ENCODE measurements around the gene MYLK. TPM values are rescaled to one million over a fixed set of nuclear protein-coding genes. Genes with fewer than 3 reads are reported as not detected.

Gene MYLK
- total and polyA plus RNA-seq, 10 of the 15 experiments (the other 5 are each of a cell fraction or from before 2014, with no cell fraction given): 0.04 to 1.6 (median 0.42) TPM; not detected in 1

DNA sequence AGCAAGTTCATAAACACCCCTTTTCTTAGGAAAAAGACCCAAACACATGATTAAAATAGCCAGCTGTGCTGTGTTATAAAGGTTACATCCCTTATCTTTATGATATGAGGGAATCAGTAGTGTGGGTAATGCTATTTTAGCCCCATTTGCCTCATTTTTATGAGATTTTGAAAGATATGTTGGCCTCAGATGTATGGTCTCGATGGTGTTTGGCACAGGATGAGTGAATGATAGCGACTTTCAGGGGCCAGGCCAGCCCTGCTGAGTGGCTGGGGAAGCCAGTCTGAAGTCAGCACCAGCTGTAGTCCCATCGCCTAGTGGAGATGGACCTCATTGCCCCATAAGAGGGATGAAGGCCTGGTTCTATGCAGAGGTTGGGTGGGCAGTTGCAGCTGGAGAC is 194.3 kb downstream of the MYLK start:
- Histone ChIP-seq H3K9me3 (replicated peaks; ENCODE audit: control insufficient read depth, insufficient read depth, low read length) (no peaks in the 10 kb centered on the region), H3K4me2 (ENCODE audit: control insufficient read depth, insufficient read depth) (no peak overlapping the region), H3K79me2 (ENCODE audit: control insufficient read depth, insufficient read depth, low read length) (no peaks in the 10 kb centered on the region), H3K4me3 (no peak overlapping the region), H3K27me3 (replicated peaks in 1 of 2; ENCODE audit: control insufficient read depth in 2 of 2, insufficient read depth in 2 of 2, low read length in 1 of 2) (no peaks in the 10 kb centered on the region), H3K27ac (ENCODE audit: control insufficient read depth, insufficient read depth) (no peak overlapping the region), H3K9ac (ENCODE audit: control insufficient read depth, insufficient read depth, low read length) (no peak overlapping the region), H3K4me1 (ENCODE audit: control insufficient read depth, insufficient read depth, low read length) (no peaks in the 10 kb centered on the region), H4K20me1 (ENCODE audit: control insufficient read depth, insufficient read depth) (no peaks in the 10 kb centered on the region), H2AFZ (ENCODE audit: control insufficient read depth, low read depth, low read length) (no peak overlapping the region), H3K36me3 (ENCODE audit: control insufficient read depth in 2 of 2, insufficient read depth in 2 of 2, low read length in 1 of 2) (no peaks in the 10 kb centered on the region)
- ChIA-PET CTCF (interaction anchor here (0.8 to 1.3 kb wide), 2 partner anchors 36 to 48 kb away, joined by 3 to 4 read pairs; no protein-coding TSS in a partner anchor), SMC1A (ENCODE audit: uncharacterized antibody, unreplicated experiment) (no interaction called here), POLR2A (no interaction called here), RAD21 (ENCODE audit: unreplicated experiment) (no interaction called here)
- DNase-seq (ENCODE audit: low read depth, low spot score) (no peak), ATAC-seq (no peak), FAIRE-seq (no peak)
- intact Hi-C loops (cut with micrococcal nuclease; ENCODE audit: unreplicated experiment): no loop called here
- TF ChIP-seq POLR2AphosphoS2 (IDR thresholded peaks at IDR 0.05; ENCODE audit: low read depth, low read length): no peak
- TF ChIP-seq, protein P1, sequence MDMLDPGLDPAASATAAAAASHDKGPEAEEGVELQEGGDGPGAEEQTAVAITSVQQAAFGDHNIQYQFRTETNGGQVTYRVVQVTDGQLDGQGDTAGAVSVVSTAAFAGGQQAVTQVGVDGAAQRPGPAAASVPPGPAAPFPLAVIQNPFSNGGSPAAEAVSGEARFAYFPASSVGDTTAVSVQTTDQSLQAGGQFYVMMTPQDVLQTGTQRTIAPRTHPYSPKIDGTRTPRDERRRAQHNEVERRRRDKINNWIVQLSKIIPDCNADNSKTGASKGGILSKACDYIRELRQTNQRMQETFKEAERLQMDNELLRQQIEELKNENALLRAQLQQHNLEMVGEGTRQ (IDR thresholded peaks at IDR 0.05; ENCODE audit: borderline replicate concordance, low read depth, low read length): no peak
- no peak for TF ChIP-seq ZZZ3 (IDR thresholded peaks at IDR 0.05; ENCODE audit: control insufficient read depth, insufficient read length, low read depth)
- TF ChIP-seq NFYA (IDR thresholded peaks at IDR 0.05; ENCODE audit: borderline replicate concordance, low read depth, low read length): no peak
- TF ChIP-seq, protein P2, sequence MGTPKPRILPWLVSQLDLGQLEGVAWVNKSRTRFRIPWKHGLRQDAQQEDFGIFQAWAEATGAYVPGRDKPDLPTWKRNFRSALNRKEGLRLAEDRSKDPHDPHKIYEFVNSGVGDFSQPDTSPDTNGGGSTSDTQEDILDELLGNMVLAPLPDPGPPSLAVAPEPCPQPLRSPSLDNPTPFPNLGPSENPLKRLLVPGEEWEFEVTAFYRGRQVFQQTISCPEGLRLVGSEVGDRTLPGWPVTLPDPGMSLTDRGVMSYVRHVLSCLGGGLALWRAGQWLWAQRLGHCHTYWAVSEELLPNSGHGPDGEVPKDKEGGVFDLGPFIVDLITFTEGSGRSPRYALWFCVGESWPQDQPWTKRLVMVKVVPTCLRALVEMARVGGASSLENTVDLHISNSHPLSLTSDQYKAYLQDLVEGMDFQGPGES (IDR thresholded peaks at IDR 0.05): no peak
- TF ChIP-seq SIX5 (IDR thresholded peaks at IDR 0.05; ENCODE audit: low read depth, low read length, severe bottlenecking): no peak
- TF ChIP-seq, protein P3, sequence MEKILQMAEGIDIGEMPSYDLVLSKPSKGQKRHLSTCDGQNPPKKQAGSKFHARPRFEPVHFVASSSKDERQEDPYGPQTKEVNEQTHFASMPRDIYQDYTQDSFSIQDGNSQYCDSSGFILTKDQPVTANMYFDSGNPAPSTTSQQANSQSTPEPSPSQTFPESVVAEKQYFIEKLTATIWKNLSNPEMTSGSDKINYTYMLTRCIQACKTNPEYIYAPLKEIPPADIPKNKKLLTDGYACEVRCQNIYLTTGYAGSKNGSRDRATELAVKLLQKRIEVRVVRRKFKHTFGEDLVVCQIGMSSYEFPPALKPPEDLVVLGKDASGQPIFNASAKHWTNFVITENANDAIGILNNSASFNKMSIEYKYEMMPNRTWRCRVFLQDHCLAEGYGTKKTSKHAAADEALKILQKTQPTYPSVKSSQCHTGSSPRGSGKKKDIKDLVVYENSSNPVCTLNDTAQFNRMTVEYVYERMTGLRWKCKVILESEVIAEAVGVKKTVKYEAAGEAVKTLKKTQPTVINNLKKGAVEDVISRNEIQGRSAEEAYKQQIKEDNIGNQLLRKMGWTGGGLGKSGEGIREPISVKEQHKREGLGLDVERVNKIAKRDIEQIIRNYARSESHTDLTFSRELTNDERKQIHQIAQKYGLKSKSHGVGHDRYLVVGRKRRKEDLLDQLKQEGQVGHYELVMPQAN (conservative IDR thresholded peaks at IDR 0.05): no peak
- no peak for TF ChIP-seq HDGF (IDR thresholded peaks at IDR 0.05)
- TF ChIP-seq, protein P4, sequence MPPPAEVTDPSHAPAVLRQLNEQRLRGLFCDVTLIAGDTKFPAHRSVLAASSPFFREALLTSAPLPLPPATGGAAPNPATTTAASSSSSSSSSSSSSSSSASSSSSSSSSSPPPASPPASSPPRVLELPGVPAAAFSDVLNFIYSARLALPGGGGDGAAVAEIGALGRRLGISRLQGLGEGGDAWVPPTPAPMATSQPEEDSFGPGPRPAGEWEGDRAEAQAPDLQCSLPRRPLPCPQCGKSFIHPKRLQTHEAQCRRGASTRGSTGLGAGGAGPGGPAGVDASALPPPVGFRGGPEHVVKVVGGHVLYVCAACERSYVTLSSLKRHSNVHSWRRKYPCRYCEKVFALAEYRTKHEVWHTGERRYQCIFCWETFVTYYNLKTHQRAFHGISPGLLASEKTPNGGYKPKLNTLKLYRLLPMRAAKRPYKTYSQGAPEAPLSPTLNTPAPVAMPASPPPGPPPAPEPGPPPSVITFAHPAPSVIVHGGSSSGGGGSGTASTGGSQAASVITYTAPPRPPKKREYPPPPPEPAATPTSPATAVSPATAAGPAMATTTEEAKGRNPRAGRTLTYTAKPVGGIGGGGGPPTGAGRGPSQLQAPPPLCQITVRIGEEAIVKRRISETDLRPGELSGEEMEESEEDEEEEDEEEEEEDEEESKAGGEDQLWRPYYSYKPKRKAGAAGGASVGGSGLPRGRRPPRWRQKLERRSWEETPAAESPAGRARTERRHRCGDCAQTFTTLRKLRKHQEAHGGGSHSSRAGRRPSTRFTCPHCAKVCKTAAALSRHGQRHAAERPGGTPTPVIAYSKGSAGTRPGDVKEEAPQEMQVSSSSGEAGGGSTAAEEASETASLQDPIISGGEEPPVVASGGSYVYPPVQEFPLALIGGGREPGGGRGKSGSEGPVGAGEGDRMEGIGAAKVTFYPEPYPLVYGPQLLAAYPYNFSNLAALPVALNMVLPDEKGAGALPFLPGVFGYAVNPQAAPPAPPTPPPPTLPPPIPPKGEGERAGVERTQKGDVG (CRISPR knock-in tag; IDR thresholded peaks at IDR 0.05): no peak
- in situ Hi-C loops (cut with MboI): no loop called here
- no TSS peak for BruUV-seq (replicated peaks)
- 19% methylated on average over 3 of the region's 3 CpGs for WGBS (ENCODE audit: insufficient coverage, insufficient replicate concordance, low lambda C conversion rate, missing lambda C conversion rate)
